ENCODE measurements around the gene OPRM1.
"Not testable (repeated sequence)": the region's sequence is repeated elsewhere in the genome, so short reads cannot be mapped to it uniquely, and the experiment has no call there.

DNA sequence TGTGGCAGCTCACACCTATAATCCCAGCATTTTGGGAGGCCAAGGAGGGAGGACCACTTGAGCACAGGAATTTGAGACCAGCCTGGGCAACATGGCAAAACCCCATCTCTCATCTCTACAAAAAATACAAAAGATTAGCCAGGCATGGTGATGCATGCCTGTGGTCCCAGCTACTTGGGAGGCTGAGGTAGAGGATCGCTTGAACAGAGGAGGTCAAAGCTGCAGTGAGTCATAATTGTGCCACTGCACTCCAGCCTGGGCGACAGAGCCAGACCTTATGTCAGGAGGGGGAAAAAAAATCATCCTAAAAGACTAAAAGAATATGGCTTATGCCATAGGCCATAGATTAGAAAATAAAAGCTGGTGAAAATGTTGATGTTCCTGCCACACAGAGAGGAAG is 39.6 kb downstream of the OPRM1 start:
- TF ChIP-seq, protein P1, sequence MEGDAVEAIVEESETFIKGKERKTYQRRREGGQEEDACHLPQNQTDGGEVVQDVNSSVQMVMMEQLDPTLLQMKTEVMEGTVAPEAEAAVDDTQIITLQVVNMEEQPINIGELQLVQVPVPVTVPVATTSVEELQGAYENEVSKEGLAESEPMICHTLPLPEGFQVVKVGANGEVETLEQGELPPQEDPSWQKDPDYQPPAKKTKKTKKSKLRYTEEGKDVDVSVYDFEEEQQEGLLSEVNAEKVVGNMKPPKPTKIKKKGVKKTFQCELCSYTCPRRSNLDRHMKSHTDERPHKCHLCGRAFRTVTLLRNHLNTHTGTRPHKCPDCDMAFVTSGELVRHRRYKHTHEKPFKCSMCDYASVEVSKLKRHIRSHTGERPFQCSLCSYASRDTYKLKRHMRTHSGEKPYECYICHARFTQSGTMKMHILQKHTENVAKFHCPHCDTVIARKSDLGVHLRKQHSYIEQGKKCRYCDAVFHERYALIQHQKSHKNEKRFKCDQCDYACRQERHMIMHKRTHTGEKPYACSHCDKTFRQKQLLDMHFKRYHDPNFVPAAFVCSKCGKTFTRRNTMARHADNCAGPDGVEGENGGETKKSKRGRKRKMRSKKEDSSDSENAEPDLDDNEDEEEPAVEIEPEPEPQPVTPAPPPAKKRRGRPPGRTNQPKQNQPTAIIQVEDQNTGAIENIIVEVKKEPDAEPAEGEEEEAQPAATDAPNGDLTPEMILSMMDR (IDR thresholded peaks at IDR 0.05) = not testable (repeated sequence)
- not testable (repeated sequence) for TF ChIP-seq POLR2AphosphoS5 (IDR thresholded peaks at IDR 0.05)
